ENCODE data around the gene TSC2. TPM values are rescaled to one million over a fixed set of nuclear protein-coding genes. Genes with fewer than 3 reads are reported as not detected.

TSC2 gene
- total RNA-seq, 6 donors from 2014 or later: 47.3 to 296 (median 118) TPM

DNA sequence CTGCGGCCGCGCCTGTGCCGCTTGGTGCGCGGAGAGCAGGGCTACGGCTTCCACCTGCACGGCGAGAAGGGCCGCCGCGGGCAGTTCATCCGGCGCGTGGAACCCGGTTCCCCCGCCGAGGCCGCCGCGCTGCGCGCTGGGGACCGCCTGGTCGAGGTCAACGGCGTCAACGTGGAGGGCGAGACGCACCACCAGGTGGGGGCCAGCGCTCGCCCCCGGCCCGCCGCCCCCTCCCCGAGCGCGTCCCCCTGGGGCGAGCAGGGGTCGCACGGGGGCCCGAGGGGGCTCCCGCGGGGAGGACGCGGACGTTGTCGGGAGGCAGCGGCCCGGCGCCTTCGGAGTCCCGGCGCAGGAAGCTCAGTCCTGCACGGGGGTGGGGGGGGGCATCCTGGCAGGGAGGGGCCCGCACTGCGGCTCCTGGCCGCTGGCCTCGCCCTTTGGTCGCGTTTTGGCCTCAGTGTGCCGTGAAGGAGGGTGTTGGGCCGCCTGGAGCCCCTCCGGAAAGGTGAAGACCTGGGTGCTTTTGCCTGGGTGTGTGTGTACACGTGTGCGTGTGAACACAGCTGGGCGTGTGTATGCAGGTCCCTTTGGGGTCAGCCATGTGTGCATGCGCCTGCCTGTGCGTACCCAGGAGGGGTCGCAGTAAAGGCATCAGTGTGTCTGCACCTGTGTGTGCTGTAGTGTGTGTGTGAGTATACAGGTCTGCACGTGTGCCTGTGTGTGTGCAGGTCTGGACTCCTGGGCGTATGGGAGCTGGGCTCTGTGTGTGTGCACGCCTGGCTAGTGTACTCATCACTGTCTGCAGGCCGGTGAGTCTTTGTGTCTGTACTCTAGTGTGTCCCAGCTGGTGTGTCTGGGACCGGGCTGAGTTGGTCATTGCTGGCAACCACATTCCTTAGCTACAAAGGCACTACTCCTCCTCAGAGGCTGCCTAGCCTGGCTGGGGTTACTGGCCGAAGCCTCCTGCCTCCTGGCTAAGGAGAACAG is 20.5 kb upstream of the TSC2 start:
- TF ChIP-seq, protein P1, sequence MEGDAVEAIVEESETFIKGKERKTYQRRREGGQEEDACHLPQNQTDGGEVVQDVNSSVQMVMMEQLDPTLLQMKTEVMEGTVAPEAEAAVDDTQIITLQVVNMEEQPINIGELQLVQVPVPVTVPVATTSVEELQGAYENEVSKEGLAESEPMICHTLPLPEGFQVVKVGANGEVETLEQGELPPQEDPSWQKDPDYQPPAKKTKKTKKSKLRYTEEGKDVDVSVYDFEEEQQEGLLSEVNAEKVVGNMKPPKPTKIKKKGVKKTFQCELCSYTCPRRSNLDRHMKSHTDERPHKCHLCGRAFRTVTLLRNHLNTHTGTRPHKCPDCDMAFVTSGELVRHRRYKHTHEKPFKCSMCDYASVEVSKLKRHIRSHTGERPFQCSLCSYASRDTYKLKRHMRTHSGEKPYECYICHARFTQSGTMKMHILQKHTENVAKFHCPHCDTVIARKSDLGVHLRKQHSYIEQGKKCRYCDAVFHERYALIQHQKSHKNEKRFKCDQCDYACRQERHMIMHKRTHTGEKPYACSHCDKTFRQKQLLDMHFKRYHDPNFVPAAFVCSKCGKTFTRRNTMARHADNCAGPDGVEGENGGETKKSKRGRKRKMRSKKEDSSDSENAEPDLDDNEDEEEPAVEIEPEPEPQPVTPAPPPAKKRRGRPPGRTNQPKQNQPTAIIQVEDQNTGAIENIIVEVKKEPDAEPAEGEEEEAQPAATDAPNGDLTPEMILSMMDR (IDR thresholded peaks at IDR 0.05): no peak
- TF ChIP-seq POLR2A (IDR thresholded peaks at IDR 0.05): no peak
- no peak for TF ChIP-seq EP300 (IDR thresholded peaks at IDR 0.05)
- peak in 1 of 2 donors; percentile 7 for TF ChIP-seq POLR2AphosphoS5 (IDR thresholded peaks at IDR 0.05)
- peaks cover 0 to 11% (median 0%) of the 10 kb centered on the region in 4 donors for H3K36me3 ChIP-seq
- WGBS, 2 donors: 0 to 6% methylated on average over 7 to 40 of the region's 76 CpGs
- H3K4me1 ChIP-seq: peaks cover 53 to 76% (median 63%) of the 10 kb centered on the region in 4 donors
- DNase-seq (peak in 1 of 2 donors; percentile 89), ATAC-seq (ENCODE audit: low FRiP score in 2 of 2) (no peak)
- H3K27me3 ChIP-seq: no peaks in the 10 kb centered on the region
- peak overlapping the region; percentile 71 to 95 (median 78) for H3K27ac ChIP-seq
- H3K4me3 ChIP-seq: peak overlapping the region; percentile 82 to 97 (median 88)
- no peaks in the 10 kb centered on the region for H3K9me3 ChIP-seq

DNA sequence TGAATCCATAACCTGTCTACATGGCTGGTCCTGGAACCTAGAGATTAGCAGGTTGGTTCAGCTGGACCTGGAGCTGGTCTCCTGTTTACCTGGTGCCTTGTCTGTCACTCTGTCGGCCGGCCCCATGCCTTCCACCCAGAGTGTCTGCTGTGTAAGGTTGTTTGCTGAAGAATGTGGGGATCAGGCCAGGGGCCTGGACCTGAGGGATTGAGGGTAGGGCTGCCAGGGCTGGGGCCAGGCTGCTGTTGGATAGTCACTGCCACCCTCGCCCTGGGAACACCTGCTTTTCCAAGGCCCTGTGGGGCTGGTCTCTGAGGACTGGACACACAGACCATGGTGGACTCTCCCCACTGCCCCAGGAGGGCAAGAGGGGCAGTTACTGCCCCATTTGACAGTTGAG is 19.6 kb upstream of the TSC2 start:
- no peaks in the 10 kb centered on the region for H3K9me3 ChIP-seq
- TF ChIP-seq POLR2AphosphoS5 (IDR thresholded peaks at IDR 0.05) (no peak), EP300 (IDR thresholded peaks at IDR 0.05) (no peak), POLR2A (IDR thresholded peaks at IDR 0.05) (no peak)
- TF ChIP-seq, protein P1 (IDR thresholded peaks at IDR 0.05): no peak
- no peak for ATAC-seq (ENCODE audit: low FRiP score in 2 of 2)
- DNase-seq: no peak
- H3K27me3 ChIP-seq: no peaks in the 10 kb centered on the region
- H3K4me1 ChIP-seq: peaks cover 56 to 77% (median 62%) of the 10 kb centered on the region in 4 donors
- peaks cover 0 to 11% (median 0%) of the 10 kb centered on the region in 4 donors for H3K36me3 ChIP-seq
- 6 to 45% methylated on average over 3 of the region's 3 CpGs for WGBS, 2 donors
- H3K27ac ChIP-seq: peak overlapping the region; percentile 71 to 95 (median 78)
- H3K4me3 ChIP-seq: peak overlapping the region; percentile 82 to 97 (median 88)

DNA sequence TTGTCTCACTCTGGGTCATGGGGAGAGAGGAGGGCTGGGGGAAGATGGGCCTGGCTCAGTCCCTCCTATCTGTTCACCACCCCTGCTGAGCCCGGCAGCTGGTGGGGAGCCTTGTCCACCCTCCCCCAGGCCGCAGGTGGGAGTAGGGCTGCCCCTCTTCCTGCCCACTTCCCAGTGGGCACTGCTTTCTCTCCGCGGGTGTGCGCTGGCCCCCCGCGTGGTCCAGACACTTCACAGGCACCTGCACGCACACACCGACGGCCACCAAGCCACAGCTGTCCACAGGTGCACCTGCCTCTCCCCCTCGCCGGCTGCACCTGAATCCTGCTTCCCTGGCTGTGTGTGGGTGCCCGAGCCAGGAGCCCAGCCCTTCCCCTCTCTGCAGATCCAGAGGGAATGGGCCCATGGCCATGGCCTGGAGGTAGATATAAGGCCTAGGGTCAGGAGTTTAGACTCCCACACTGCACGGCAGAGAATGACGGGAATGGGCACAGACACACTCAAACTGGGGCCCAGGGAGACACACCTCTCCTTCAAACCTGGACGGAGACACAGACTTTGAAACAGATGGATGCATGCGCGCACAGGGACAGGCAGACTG is 19.1 kb upstream of the TSC2 start:
- Histone ChIP-seq H3K4me3 (peak overlapping the region; percentile 28 to 97 (median 88)), H3K36me3 (peaks cover 0 to 12% (median 0%) of the 10 kb centered on the region in 4 donors), H3K27me3 (no peaks in the 10 kb centered on the region), H3K27ac (peak overlapping the region in 3 of 4 donors; percentile 72 to 95 (median 84)), H3K9me3 (no peaks in the 10 kb centered on the region), H3K4me1 (peaks cover 57 to 77% (median 62%) of the 10 kb centered on the region in 4 donors)
- no peak for ATAC-seq (ENCODE audit: low FRiP score in 2 of 2)
- 43 to 58% methylated on average over 5 to 8 of the region's 18 CpGs for WGBS, 2 donors
- no peak for DNase-seq
- TF ChIP-seq, protein P1 (IDR thresholded peaks at IDR 0.05): no peak
- TF ChIP-seq POLR2A (IDR thresholded peaks at IDR 0.05): no peak

DNA sequence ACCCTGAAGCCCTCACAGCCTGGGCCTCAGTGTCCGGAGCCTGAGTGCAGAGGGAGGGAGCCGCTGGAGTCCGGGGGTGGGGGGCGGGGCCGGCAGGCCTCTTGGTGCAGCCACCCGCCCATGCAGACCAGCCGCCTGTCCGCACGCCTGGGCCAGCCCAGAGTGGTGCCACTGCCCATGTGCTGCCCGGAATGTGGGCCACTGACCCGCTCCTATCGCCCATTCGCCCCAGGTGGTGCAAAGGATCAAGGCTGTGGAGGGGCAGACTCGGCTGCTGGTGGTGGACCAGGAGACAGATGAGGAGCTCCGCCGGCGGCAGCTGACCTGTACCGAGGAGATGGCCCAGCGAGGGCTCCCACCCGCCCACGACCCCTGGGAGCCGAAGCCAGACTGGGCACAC is 18.4 kb upstream of the TSC2 start:
- DNase-seq: peak in 1 of 2 donors; percentile 80
- Histone ChIP-seq H3K27me3 (no peaks in the 10 kb centered on the region), H3K4me1 (peaks cover 55 to 75% (median 58%) of the 10 kb centered on the region in 4 donors), H3K36me3 (peaks cover 0 to 16% (median 0%) of the 10 kb centered on the region in 4 donors), H3K9me3 (no peaks in the 10 kb centered on the region), H3K4me3 (peak overlapping the region; percentile 38 to 97 (median 88)), H3K27ac (peak overlapping the region; percentile 72 to 97 (median 92))
- 68 to 82% methylated on average over 3 to 16 of the region's 22 CpGs for WGBS, 2 donors
- no peak for ATAC-seq (ENCODE audit: low FRiP score in 2 of 2)
- TF ChIP-seq POLR2AphosphoS5 (IDR thresholded peaks at IDR 0.05) (no peak), EP300 (IDR thresholded peaks at IDR 0.05) (no peak)

DNA sequence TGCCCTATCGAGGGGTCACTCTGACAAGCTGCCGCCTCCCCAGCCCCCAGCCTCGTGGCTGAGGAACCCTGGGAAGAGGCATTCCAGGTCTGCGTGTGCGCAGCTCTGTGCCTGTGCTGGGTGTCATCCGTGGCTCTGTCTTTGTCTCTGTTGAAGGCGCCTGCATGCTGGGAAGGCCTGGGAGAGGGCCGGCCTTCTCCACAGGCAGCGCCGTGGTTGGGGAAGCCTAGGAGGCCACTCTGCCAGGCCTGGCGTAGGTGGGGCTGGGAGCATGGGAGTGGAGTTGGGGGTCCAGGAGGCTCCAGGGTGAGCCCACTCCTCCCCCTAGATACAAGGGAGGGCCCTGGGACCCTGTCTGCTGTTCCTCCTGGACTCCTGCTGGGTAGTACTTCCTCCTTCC is 17.7 kb upstream of the TSC2 start:
- DNase-seq (no peak), ATAC-seq (ENCODE audit: low FRiP score in 2 of 2) (no peak)
- Histone ChIP-seq H3K27ac (peak overlapping the region; percentile 72 to 97 (median 92)), H3K4me1 (peaks cover 55 to 74% (median 57%) of the 10 kb centered on the region in 4 donors), H3K27me3 (no peaks in the 10 kb centered on the region), H3K4me3 (peak overlapping the region; percentile 16 to 97 (median 88)), H3K36me3 (peaks cover 0 to 20% (median 0%) of the 10 kb centered on the region in 4 donors), H3K9me3 (no peaks in the 10 kb centered on the region)
- no peak for TF ChIP-seq POLR2AphosphoS5 (IDR thresholded peaks at IDR 0.05)
- no peak for TF ChIP-seq EP300 (IDR thresholded peaks at IDR 0.05)
- TF ChIP-seq, protein P1 (IDR thresholded peaks at IDR 0.05): no peak
- no peak for TF ChIP-seq POLR2A (IDR thresholded peaks at IDR 0.05)
- 64 to 94% methylated on average over 6 to 10 of the region's 11 CpGs for WGBS, 2 donors

All from upper lobe of left lung (tissue), 6 donors.